SK-N-SH (cell line): ENCODE data around the gene TRHDE. TPM values are rescaled to one million over a fixed set of nuclear protein-coding genes. Genes with fewer than 3 reads are reported as not detected.

ENCODE experiments used
- CTCF ChIA-PET: fragments of 300-600, 350-600 bp; formaldehyde crosslinking; extraction: SDS; loops from one replicate; lab custom pipeline; 2021; lab: Yijun Ruan, JAX
- POLR2A ChIA-PET: fragments of 350-600 bp; sonication (Branson Sonifier 250); formaldehyde crosslinking; extraction: SDS; loops from one replicate; lab custom pipeline; 2020; ENCODE audit warnings: antibody characterized with exemption, inconsistent platforms; lab: Yijun Ruan, JAX
- DNase-seq: peaks from one replicate; pipeline ENCODE4 v3.0.0; 2012
- H2AFZ ChIP-seq: fragments of 200-600 bp; sonication (generic); 2 replicates; pipeline ENCODE4 v1.8.1; 2016; ENCODE audit warnings: antibody characterized with exemption, mild to moderate bottlenecking, low read depth
- H3F3A ChIP-seq: fragments of 200-600 bp; sonication (generic); replicated peaks from 2 replicates; pipeline ENCODE3; 2016; ENCODE audit warnings: antibody characterized with exemption, mild to moderate bottlenecking; ENCODE audit not compliant: insufficient read depth
- H3K27ac ChIP-seq, 2 experiments: fragments of 200-500 bp in 1 of 2; fragments of 200-600 bp in 1 of 2; sonication (Bioruptor generic) in 1 of 2; sonication (generic), shearing (Covaris generic) in 1 of 2; 2 replicates each; pipeline versions ENCODE4 v1.5.1 to v1.6.1; 2014 to 2016; ENCODE audit warnings: low read depth in 2 of 2, inconsistent platforms in 1 of 2, low read length in 1 of 2, mild to moderate bottlenecking in 1 of 2, mixed read lengths in 1 of 2
- H3K27me3 ChIP-seq: fragments of 200-600 bp; sonication (generic), shearing (Covaris generic); 2 replicates; pipeline ENCODE4 v1.6.1; 2016; ENCODE audit warnings: mixed run types; ENCODE audit not compliant: insufficient read depth
- H3K36me3 ChIP-seq, 2 experiments: fragments of 200-500 bp in 1 of 2; fragments of 200-600 bp in 1 of 2; sonication (Bioruptor generic) in 1 of 2; sonication (generic) in 1 of 2; replicated peaks in 1 of 2; 2 replicates each; pipeline versions ENCODE3 to v1.5.1; 2014 to 2016; ENCODE audit warnings: low read length in 1 of 2, mild to moderate bottlenecking in 1 of 2; ENCODE audit not compliant: insufficient read depth in 2 of 2, control insufficient read depth in 1 of 2
- H3K4me1 ChIP-seq, 2 experiments: fragments of 200-500 bp in 1 of 2; fragments of 200-600 bp in 1 of 2; sonication (Bioruptor generic) in 1 of 2; sonication (generic), shearing (Covaris generic) in 1 of 2; 2 replicates each; pipeline versions ENCODE4 v1.5.1 to v1.6.1; 2014 to 2016; ENCODE audit warnings: low read depth in 1 of 2, low read length in 1 of 2, mixed run types in 1 of 2; ENCODE audit not compliant: insufficient read depth in 2 of 2, control insufficient read depth in 1 of 2
- H3K4me2 ChIP-seq: fragments of 200-600 bp; sonication (generic), shearing (Covaris generic); 2 replicates; pipeline ENCODE4 v1.6.1; 2017; ENCODE audit warnings: mixed run types
- H3K4me3 ChIP-seq, 2 experiments: fragments of 200-500 bp in 1 of 2; fragments of 200-600 bp in 1 of 2; sonication (Bioruptor generic) in 1 of 2; sonication (generic), shearing (Covaris generic) in 1 of 2; 2 replicates each; pipeline versions ENCODE4 v1.5.1 to v1.8.1; 2014 to 2016; ENCODE audit warnings: low read depth in 2 of 2, inconsistent platforms in 1 of 2, low read length in 1 of 2, mild to moderate bottlenecking in 1 of 2, mixed read lengths in 1 of 2, moderate library complexity in 1 of 2
- H3K79me2 ChIP-seq: fragments of 200-600 bp; sonication (generic); 2 replicates; pipeline ENCODE4 v1.8.1; 2017; ENCODE audit warnings: mild to moderate bottlenecking; ENCODE audit not compliant: insufficient read depth
- H3K9ac ChIP-seq: fragments of 200-600 bp; sonication (generic); 2 replicates; pipeline ENCODE4 v1.6.1; 2017; ENCODE audit warnings: mixed run types
- H3K9me2 ChIP-seq: fragments of 200-600 bp; sonication (generic); 2 replicates; pipeline ENCODE4 v1.6.1; 2017; ENCODE audit warnings: mixed run types
- H3K9me3 ChIP-seq: fragments of 200-600 bp; sonication (generic); 2 replicates; pipeline ENCODE4 v1.6.1; 2017; ENCODE audit warnings: mixed run types, mild to moderate bottlenecking, moderate library complexity
- H4K20me1 ChIP-seq: fragments of 200-600 bp; sonication (generic); 2 replicates; pipeline ENCODE4 v1.6.1; 2017; ENCODE audit warnings: mild to moderate bottlenecking, mixed run types; ENCODE audit not compliant: insufficient read depth
- ELF1 ChIP-seq: IDR thresholded peaks from 2 replicates; pipeline ENCODE4 v1.4.0; 2012
- EP300 ChIP-seq, 2 experiments: IDR thresholded peaks; 2 replicates each; pipeline versions ENCODE4 v1.4.0 to v1.6.1; 2012; ENCODE audit warnings: borderline replicate concordance in 1 of 2, low read depth in 1 of 2, low read length in 1 of 2
- FOSL2 ChIP-seq: IDR thresholded peaks from 2 replicates; pipeline ENCODE4 v1.4.0; 2012; ENCODE audit warnings: low read depth, mild to moderate bottlenecking, moderate library complexity, borderline replicate concordance
- FOXJ3 ChIP-seq: sonication (generic); formaldehyde crosslinking; IDR thresholded peaks from 2 replicates; pipeline ENCODE4 v1.5.1; 2020; ENCODE audit warnings: mild to moderate bottlenecking, missing genetic modification reagents
- FOXM1 ChIP-seq: IDR thresholded peaks from 2 replicates; pipeline ENCODE4 v1.4.0; 2012; ENCODE audit warnings: low read depth, mild to moderate bottlenecking
- GABPA ChIP-seq: IDR thresholded peaks from 2 replicates; pipeline ENCODE4 v1.4.0; 2012; ENCODE audit warnings: low read depth, mild to moderate bottlenecking
- JUND ChIP-seq: IDR thresholded peaks from 2 replicates; pipeline ENCODE4 v1.4.0; 2012
- MEF2A ChIP-seq: IDR thresholded peaks from 2 replicates; pipeline ENCODE4 v1.4.0; 2012; ENCODE audit warnings: low read depth, borderline replicate concordance
- MXI1 ChIP-seq: IDR thresholded peaks from 2 replicates; pipeline ENCODE4 v1.6.1; 2012; ENCODE audit warnings: mild to moderate bottlenecking, low read depth, low read length, improper control_type of control experiment
- NFIC ChIP-seq: IDR thresholded peaks from 2 replicates; pipeline ENCODE4 v1.4.0; 2012; ENCODE audit warnings: borderline replicate concordance
- NRF1 ChIP-seq: IDR thresholded peaks from 2 replicates; pipeline ENCODE4 v1.6.1; 2012; ENCODE audit warnings: low read depth, mild to moderate bottlenecking, low read length
- POLR2AphosphoS5 ChIP-seq: IDR thresholded peaks from 2 replicates; pipeline ENCODE4 v1.6.1; 2012; ENCODE audit warnings: low read depth, low read length
- RAD21 ChIP-seq: IDR thresholded peaks from 2 replicates; pipeline ENCODE4 v1.6.1; 2012; ENCODE audit warnings: mild to moderate bottlenecking, low read length
- RCOR1 ChIP-seq: fragments of 150-350 bp; IDR thresholded peaks from 2 replicates; pipeline ENCODE4 v1.6.1; 2017; ENCODE audit warnings: antibody characterized with exemption, low read length
- SIN3A ChIP-seq: IDR thresholded peaks from 2 replicates; pipeline ENCODE4 v1.6.1; 2012; ENCODE audit warnings: low read depth, mild to moderate bottlenecking, low read length, moderate library complexity, borderline replicate concordance
- SMC3 ChIP-seq: IDR thresholded peaks from 2 replicates; pipeline ENCODE4 v1.6.1; 2012; ENCODE audit warnings: low read depth, low read length, improper control_type of control experiment
- YY1 ChIP-seq: IDR thresholded peaks from 2 replicates; pipeline ENCODE4 v1.4.0; 2012; ENCODE audit warnings: low read depth, mild to moderate bottlenecking
- WGBS: methylation state at CpG from one replicate; pipeline ENCODE4 v1.1.6; 2017; ENCODE audit warnings: low lambda C conversion rate; 5-methylcytosine and 5-hydroxymethylcytosine counted together
- polyA plus RNA-seq, 3 experiments: library from polyadenylated mRNA; depleted of rRNA; stranded (reverse); fragments of >200 nt; gene quantifications; 2 replicates each; pipeline ENCODE4 v1.2.3, GENCODE V29; 2012
- TF ChIP-seq, protein P1 (sequence below): fragments of 150-350 bp; IDR thresholded peaks from 2 replicates; pipeline ENCODE4 v1.6.1; 2017; ENCODE audit warnings: antibody characterized with exemption, low read length, low read depth, borderline replicate concordance
- TF ChIP-seq, protein P2 (sequence below): IDR thresholded peaks from 2 replicates; pipeline ENCODE4 v1.4.0; 2012; ENCODE audit warnings: low read depth
- TF ChIP-seq, protein P3 (sequence below): fragments of 200-600 bp; sonication (generic); IDR thresholded peaks from 2 replicates; pipeline ENCODE4 v1.6.1; 2017; ENCODE audit warnings: antibody characterized with exemption, mild to moderate bottlenecking, moderate library complexity
- TF ChIP-seq, protein P4 (sequence below): IDR thresholded peaks from 2 replicates; pipeline ENCODE4 v1.4.0; 2012; ENCODE audit warnings: low read depth, borderline replicate concordance

Gene TRHDE
- polyA plus RNA-seq, 1 of the 3 experiments (the other 2 are of a cell fraction), result 0.46 TPM

DNA sequence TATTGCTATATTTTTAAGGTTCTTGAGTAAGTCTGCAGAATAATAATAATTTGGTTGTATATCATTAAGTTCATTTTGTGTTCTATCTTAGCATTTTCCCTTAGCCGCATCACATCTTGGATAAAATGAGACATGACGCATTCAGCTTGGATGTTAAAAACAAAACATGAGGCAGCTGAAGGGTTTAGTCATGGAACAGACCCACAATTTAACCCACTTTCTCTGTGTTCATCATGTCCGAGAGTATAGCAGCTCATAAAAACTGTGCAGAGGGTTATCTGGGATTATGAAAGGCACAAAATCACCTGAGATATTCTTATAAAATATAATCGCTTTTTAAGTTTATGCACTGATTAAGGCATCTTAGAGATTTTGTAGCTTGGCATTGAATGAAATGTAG lies 219.3 kb downstream of the TRHDE start (continued):
- TF ChIP-seq, protein P1, sequence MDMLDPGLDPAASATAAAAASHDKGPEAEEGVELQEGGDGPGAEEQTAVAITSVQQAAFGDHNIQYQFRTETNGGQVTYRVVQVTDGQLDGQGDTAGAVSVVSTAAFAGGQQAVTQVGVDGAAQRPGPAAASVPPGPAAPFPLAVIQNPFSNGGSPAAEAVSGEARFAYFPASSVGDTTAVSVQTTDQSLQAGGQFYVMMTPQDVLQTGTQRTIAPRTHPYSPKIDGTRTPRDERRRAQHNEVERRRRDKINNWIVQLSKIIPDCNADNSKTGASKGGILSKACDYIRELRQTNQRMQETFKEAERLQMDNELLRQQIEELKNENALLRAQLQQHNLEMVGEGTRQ, result no peak
- TF ChIP-seq JUND (no peak), ELF1 (no peak), SMC3 (no peak)
- TF ChIP-seq, protein P2, sequence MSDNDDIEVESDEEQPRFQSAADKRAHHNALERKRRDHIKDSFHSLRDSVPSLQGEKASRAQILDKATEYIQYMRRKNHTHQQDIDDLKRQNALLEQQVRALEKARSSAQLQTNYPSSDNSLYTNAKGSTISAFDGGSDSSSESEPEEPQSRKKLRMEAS, result no peak
- TF ChIP-seq, protein P3, sequence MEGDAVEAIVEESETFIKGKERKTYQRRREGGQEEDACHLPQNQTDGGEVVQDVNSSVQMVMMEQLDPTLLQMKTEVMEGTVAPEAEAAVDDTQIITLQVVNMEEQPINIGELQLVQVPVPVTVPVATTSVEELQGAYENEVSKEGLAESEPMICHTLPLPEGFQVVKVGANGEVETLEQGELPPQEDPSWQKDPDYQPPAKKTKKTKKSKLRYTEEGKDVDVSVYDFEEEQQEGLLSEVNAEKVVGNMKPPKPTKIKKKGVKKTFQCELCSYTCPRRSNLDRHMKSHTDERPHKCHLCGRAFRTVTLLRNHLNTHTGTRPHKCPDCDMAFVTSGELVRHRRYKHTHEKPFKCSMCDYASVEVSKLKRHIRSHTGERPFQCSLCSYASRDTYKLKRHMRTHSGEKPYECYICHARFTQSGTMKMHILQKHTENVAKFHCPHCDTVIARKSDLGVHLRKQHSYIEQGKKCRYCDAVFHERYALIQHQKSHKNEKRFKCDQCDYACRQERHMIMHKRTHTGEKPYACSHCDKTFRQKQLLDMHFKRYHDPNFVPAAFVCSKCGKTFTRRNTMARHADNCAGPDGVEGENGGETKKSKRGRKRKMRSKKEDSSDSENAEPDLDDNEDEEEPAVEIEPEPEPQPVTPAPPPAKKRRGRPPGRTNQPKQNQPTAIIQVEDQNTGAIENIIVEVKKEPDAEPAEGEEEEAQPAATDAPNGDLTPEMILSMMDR, result no peak

DNA sequence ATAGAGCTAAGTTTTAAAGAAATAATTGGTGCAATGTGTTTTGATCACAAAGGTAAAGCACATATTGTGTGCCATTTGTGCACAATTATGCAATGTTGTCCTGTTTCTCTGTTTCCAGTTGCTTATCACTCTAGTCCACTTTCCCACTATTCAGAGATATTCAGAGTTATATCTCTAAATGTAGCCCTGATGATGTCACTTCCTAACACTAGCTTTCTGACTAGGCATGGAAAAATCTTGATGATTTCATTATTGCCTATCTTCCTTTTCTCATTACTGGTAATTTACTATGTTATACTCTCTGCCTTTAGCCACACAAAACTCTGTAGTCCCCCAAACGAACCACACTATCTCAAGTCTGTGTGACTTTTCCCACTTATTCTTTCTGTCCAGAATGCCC lies 221.2 kb downstream of the TRHDE start:
- no peaks in the 10 kb centered on the region; a peak in 1 of 4 replicates for H3K4me1 ChIP-seq
- ChIA-PET CTCF (no interaction called here), POLR2A (no interaction called here)
- H3F3A ChIP-seq, result no peaks in the 10 kb centered on the region
- no peak overlapping the region for H3K9ac ChIP-seq
- H3K27ac ChIP-seq, result no peak overlapping the region
- no peak for DNase-seq
- H3K27me3 ChIP-seq, result no peaks in the 10 kb centered on the region
- no peaks in the 10 kb centered on the region for H3K36me3 ChIP-seq
- H2AFZ ChIP-seq, result no peak overlapping the region
- H3K9me3 ChIP-seq, result no peaks in the 10 kb centered on the region
- no peaks in the 10 kb centered on the region for H4K20me1 ChIP-seq
- H3K9me2 ChIP-seq, result no peaks in the 10 kb centered on the region
- 2% methylated on average over 1 of the region's 1 CpG for WGBS
- H3K4me2 ChIP-seq, result no peak overlapping the region
- no peak for TF ChIP-seq GABPA
- TF ChIP-seq NRF1, result no peak
- no peak for TF ChIP-seq SIN3A
- TF ChIP-seq FOSL2, result no peak
- TF ChIP-seq NFIC, result no peak
- TF ChIP-seq FOXJ3 (CRISPR knock-in tag), result no peak
- no peak for TF ChIP-seq POLR2AphosphoS5
- TF ChIP-seq MEF2A, result no peak
- TF ChIP-seq, protein P4, sequence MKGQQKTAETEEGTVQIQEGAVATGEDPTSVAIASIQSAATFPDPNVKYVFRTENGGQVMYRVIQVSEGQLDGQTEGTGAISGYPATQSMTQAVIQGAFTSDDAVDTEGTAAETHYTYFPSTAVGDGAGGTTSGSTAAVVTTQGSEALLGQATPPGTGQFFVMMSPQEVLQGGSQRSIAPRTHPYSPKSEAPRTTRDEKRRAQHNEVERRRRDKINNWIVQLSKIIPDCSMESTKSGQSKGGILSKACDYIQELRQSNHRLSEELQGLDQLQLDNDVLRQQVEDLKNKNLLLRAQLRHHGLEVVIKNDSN, result no peak
- no peak for TF ChIP-seq YY1
- TF ChIP-seq JUND, result no peak
- TF ChIP-seq FOXM1, result no peak
- TF ChIP-seq MXI1, result no peak
- no peak for TF ChIP-seq ELF1
- TF ChIP-seq RAD21, result no peak
- TF ChIP-seq RCOR1, result no peak
- no peak for TF ChIP-seq EP300 (IDR thresholded peaks at IDR 0.05; ENCODE audit: borderline replicate concordance in 1 of 2, low read depth in 1 of 2, low read length in 1 of 2)
- H3K4me3 ChIP-seq, result no peak overlapping the region
- no peaks in the 10 kb centered on the region for H3K79me2 ChIP-seq
